ENCODE measurements around the gene SH3RF3. TPM values are rescaled to one million over a fixed set of nuclear protein-coding genes. Genes with fewer than 3 reads are reported as not detected.
A peak's percentile ranks its signal among the peaks of the same experiment; 100 is the strongest.

Gene SH3RF3
- total RNA-seq, 6 donors from 2014 or later: 4.1 to 21.0 (median 8.0) TPM

GRCh38 chr2:109375131-109375561 is 246.1 kb downstream of the SH3RF3 start:
- DNase-seq: peak in 1 of 2 donors; percentile 63
- WGBS, 2 donors: 95 to 98% methylated on average over 7 to 12 of the region's 12 CpGs

GRCh38 chr2:109375656-109376055 is 246.7 kb downstream of the SH3RF3 start:
- Histone ChIP-seq H3K27me3 (no peaks in the 10 kb centered on the region), H3K27ac (peak overlapping the region in 3 of 4 donors; percentile 57 to 67 (median 61)), H3K4me1 (peaks cover 5 to 6% (median 6%) of the 10 kb centered on the region in 4 donors), H3K36me3 (peaks cover 0 to 8% (median 0%) of the 10 kb centered on the region in 4 donors), H3K9me3 (no peaks in the 10 kb centered on the region), H3K4me3 (no peak overlapping the region)
- no peak for ATAC-seq (ENCODE audit: low FRiP score in 2 of 2)
- DNase-seq: no peak
- no peak for TF ChIP-seq EP300 (IDR thresholded peaks at IDR 0.05)
- no peak for TF ChIP-seq POLR2A (IDR thresholded peaks at IDR 0.05)
- 93 to 95% methylated on average over 5 to 6 of the region's 7 CpGs for WGBS, 2 donors

More at GRCh38 chr2:109375131-109375561, 246.1 kb downstream of the SH3RF3 start:
- no peaks in the 10 kb centered on the region for H3K27me3 ChIP-seq
- H3K27ac ChIP-seq: peak overlapping the region in 1 of 4 donors; percentile 57
- H3K4me1 ChIP-seq: peaks cover 5 to 6% (median 6%) of the 10 kb centered on the region in 4 donors
- no peak for ATAC-seq (ENCODE audit: low FRiP score in 2 of 2)
- TF ChIP-seq POLR2A (IDR thresholded peaks at IDR 0.05) (no peak), POLR2AphosphoS5 (IDR thresholded peaks at IDR 0.05) (no peak), CTCF (IDR thresholded peaks at IDR 0.05) (no peak), EP300 (IDR thresholded peaks at IDR 0.05) (no peak)
- H3K4me3 ChIP-seq: no peak overlapping the region
- no peaks in the 10 kb centered on the region for H3K9me3 ChIP-seq
- H3K36me3 ChIP-seq: peaks cover 0 to 8% (median 0%) of the 10 kb centered on the region in 4 donors

DNA sequence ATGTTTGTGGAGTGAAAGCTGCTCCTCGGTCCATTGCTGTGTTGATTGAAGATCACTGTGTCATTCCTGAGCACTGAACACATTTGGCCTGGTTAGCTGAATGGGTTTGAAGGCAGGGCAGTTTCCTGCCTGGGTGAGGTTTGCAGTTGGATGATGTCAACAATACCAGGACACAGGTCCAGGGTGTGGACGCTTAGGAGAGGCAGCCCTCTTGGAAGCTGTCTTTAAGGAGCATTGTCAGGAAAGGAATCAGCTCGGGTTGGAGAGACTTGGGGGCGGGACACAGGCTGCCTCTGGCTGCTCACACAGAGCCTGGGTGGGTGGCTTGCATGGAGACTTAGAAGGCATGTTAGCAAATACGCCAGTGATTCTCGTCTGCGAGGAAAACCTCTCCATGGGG is 247.1 kb downstream of the SH3RF3 start:
- ATAC-seq (ENCODE audit: low FRiP score in 2 of 2) (peak in 1 of 2 donors; percentile 70), DNase-seq (peak in 1 of 2 donors; percentile 23)
- no peaks in the 10 kb centered on the region for H3K9me3 ChIP-seq
- whole genome bisulfite sequencing, 2 donors: 69 to 75% methylated on average over 7 of the region's 7 CpGs
- peaks cover 5 to 6% (median 6%) of the 10 kb centered on the region in 4 donors for H3K4me1 ChIP-seq
- no peaks in the 10 kb centered on the region for H3K27me3 ChIP-seq
- peak overlapping the region in 3 of 4 donors; percentile 57 to 67 (median 61) for H3K27ac ChIP-seq
- no peak overlapping the region for H3K4me3 ChIP-seq
- H3K36me3 ChIP-seq: peaks cover 0 to 8% (median 0%) of the 10 kb centered on the region in 4 donors
- TF ChIP-seq POLR2AphosphoS5 (IDR thresholded peaks at IDR 0.05) (peak in 1 of 2 donors; percentile 60), EP300 (IDR thresholded peaks at IDR 0.05) (no peak)

GRCh38 chr2:109376796-109377495 is 247.9 kb downstream of the SH3RF3 start:
- ATAC-seq (ENCODE audit: low FRiP score in 2 of 2): no peak
- 89 to 93% methylated on average over 12 to 13 of the region's 13 CpGs for WGBS, 2 donors
- peaks cover 0 to 8% (median 0%) of the 10 kb centered on the region in 4 donors for H3K36me3 ChIP-seq
- no peaks in the 10 kb centered on the region for H3K9me3 ChIP-seq
- H3K4me1 ChIP-seq: peaks cover 5 to 6% (median 6%) of the 10 kb centered on the region in 4 donors
- H3K4me3 ChIP-seq: no peak overlapping the region
- H3K27ac ChIP-seq: no peak overlapping the region
- no peak for DNase-seq
- H3K27me3 ChIP-seq: no peaks in the 10 kb centered on the region
- TF ChIP-seq EP300 (IDR thresholded peaks at IDR 0.05): no peak
- TF ChIP-seq POLR2AphosphoS5 (IDR thresholded peaks at IDR 0.05): no peak
- TF ChIP-seq POLR2A (IDR thresholded peaks at IDR 0.05): no peak
- TF ChIP-seq CTCF (IDR thresholded peaks at IDR 0.05): no peak

DNA sequence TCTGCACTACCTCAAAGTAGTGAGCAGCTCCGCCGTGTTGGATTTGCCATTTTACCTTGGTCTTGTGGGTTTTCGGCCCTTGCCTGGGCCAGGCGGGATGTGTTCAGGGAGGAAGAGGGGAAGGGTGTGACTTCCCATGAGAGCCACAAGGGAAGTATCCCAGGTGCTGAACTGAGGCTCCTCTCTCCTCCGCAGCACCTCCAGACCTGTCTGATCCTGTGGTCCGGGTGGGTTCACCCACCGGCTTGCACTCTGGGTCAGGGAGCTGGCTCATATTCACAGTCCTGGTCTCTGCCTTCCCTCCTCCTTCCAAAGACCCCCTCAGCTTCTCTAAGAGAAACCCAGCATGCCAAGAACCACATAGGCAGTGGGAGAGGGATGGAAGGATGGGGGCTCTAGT is 249.0 kb downstream of the SH3RF3 start:
- TF ChIP-seq POLR2AphosphoS5 (IDR thresholded peaks at IDR 0.05) (no peak), CTCF (IDR thresholded peaks at IDR 0.05) (no peak), EP300 (IDR thresholded peaks at IDR 0.05) (no peak), POLR2A (IDR thresholded peaks at IDR 0.05) (no peak)
- Histone ChIP-seq H3K4me3 (no peak overlapping the region), H3K4me1 (peaks cover 12 to 15% (median 13%) of the 10 kb centered on the region in 4 donors), H3K36me3 (peaks cover 0 to 2% (median 0%) of the 10 kb centered on the region in 4 donors), H3K27ac (no peak overlapping the region), H3K27me3 (no peaks in the 10 kb centered on the region), H3K9me3 (no peaks in the 10 kb centered on the region)
- 83 to 90% methylated on average over 4 to 7 of the region's 7 CpGs for WGBS, 2 donors
- no peak for ATAC-seq (ENCODE audit: low FRiP score in 2 of 2)
- DNase-seq: peak in 1 of 2 donors; percentile 14

All from upper lobe of left lung (tissue), 6 donors.